ENCODE results near the gene OR2T6. TPM values are rescaled to one million over a fixed set of nuclear protein-coding genes. Genes with fewer than 3 reads are reported as not detected.

The OR2T6 gene, protein sequence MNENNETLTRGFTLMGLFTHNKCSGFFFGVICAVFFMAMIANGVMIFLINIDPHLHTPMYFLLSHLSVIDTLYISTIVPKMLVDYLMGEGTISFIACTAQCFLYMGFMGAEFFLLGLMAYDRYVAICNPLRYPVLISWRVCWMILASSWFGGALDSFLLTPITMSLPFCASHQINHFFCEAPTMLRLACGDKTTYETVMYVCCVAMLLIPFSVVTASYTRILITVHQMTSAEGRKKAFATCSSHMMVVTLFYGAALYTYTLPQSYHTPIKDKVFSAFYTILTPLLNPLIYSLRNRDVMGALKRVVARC
- polyA plus RNA-seq = not detected

DNA sequence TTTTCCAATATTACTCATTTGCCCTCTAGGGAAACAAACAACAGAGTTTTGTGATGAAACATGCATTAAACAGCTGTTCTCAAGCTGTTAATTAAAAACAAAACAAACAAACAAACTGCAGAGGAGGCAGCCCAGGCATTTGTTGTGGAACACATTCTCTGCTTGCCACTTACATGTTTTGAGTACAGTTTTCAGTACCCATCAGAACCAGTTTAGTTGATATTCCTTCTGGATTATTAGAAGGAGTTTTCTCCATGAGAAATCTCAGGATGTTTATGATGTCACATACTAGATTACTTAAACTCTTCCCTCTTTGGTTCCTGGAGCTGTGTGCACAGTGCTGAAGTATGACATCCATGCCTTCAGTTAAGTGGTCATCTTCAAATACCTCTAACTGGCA lies at the start of gene OR2T6:
OR2T6 (plus strand) TSS at position 301 of the 400 bp plus-strand sequence. CDS start 11,863 bp downstream, outside the sequence.
- no peak within 1 kb of the TSS for H3K27ac ChIP-seq (ENCODE audit: low read depth, low read length)

DNA sequence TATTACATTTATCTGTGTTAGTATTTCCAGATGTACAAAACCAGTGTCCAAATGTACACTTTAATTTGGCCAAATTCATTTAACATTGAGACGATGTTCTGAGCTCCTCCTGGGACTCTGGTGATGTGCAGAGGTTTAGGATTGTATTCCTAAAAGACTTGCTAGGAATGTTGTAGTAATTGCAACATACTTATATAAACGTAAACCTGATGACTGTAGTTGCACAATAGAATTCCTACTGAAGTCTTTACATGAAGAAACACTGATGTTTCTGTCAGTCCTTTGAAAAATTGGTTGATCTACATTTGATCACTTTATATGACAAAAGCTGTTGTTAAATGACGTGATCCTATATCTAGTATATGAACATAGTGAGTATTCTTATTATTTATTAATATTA lies 32.1 kb upstream of the OR2T6 start:
- WGBS, 3 donors = 29 to 53% (median 46%) methylated on average over 3 of the region's 3 CpGs
- H3K27ac ChIP-seq (ENCODE audit: low read depth, low read length) = no peak overlapping the region

DNA sequence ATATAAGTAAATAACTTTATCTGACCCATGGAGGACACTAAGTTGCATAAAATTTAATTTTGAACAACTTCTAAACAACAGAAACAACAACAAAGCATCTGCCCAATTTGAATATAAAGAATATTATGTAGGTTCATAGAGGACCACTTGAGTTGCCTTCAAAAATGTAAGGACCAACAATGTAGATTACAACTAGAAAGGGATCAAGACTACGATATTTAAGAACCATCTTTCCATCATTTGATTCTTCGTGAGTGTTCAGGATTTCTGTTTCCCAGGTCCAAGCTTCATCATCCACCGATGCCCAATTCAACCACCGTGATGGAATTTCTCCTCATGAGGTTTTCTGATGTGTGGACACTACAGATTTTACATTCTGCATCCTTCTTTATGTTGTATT lies 27.1 kb upstream of the OR2T6 start, which contains the start of gene OR14C36:
OR14C36 (plus strand) TSS at position 301 of the 400 bp plus-strand sequence; CDS start at position 301, 0 bp downstream.
- no peak within 1 kb of the TSS for H3K27ac ChIP-seq (ENCODE audit: low read depth, low read length)
- 55 to 73% (median 69%) methylated on average over 4 of the region's 4 CpGs for WGBS, 3 donors

DNA sequence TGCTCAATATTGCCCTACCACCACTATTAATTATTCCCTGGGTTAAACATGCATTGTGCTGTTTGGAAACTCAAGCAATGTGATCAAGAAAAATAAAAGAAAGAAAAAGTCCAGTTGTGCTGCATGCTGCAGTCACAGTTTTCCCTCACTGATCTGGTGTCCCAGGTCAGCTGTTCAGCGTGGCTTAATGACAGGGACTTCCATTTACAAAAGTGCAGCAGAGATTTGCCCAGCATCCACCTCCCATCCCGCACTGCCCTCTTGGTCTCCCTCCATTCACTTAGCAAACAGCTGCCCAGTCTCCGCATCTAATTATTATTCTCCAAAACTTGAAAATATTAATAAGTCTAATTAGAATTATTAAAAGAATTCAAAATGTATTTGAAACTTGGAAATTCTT lies 16.1 kb upstream of the OR2T6 start:
- no peak overlapping the region for H3K27ac ChIP-seq (ENCODE audit: low read depth, low read length)
- WGBS, 3 donors = 74 to 77% (median 77%) methylated on average over 3 of the region's 3 CpGs

DNA sequence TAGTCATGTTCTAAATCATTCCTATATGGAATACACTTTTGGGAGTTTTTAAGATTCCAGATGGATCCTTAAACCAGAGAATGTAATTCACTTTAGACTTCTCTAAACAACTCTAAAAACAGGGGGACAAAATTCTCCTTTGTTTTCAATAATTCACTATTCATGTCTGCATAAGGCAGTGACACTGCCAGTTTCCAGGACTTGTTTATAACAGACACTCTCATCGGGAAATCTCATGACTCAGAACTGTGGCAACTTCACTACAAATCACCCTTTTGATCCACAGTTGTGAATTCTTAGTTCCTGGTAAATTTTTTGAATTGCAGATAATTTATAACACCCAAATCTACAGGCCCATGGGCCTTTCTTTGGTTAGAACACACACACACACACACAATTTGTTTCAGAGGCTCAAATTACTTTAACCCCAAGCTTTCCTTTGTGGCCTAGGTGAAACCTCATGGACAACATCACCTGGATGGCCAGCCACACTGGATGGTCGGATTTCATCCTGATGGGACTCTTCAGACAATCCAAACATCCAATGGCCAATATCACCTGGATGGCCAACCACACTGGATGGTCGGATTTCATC lies 14.3 kb upstream of the OR2T6 start, which contains the start of gene OR2T4:
OR2T4 (plus strand) TSS at position 545 of the 595 bp plus-strand sequence; CDS start at position 545, 0 bp downstream.
- 27 to 65% (median 52%) methylated on average over 3 of the region's 3 CpGs for WGBS, 3 donors
- no peak within 1 kb of the TSS for H3K27ac ChIP-seq (ENCODE audit: low read depth, low read length)

DNA sequence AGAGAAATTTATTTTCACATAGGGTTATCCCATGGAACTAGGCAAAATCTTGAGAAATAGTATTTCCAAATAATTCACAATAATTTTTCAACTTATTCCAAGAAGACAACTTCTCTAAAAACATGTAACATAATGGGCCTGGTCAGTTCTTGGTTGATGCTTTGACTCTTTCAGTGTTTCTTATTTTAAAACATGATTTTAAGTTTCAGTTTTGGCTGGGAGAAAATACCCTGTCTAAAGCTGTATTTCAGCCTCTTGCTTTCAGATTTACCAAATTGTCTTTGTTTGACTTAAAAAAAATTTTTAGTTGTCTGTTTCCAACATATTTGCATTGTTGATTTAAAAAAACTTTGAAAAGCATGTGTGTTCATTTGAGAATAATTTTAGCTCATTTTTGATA lies 8.9 kb upstream of the OR2T6 start:
- no peak overlapping the region for H3K27ac ChIP-seq (ENCODE audit: low read depth, low read length)

DNA sequence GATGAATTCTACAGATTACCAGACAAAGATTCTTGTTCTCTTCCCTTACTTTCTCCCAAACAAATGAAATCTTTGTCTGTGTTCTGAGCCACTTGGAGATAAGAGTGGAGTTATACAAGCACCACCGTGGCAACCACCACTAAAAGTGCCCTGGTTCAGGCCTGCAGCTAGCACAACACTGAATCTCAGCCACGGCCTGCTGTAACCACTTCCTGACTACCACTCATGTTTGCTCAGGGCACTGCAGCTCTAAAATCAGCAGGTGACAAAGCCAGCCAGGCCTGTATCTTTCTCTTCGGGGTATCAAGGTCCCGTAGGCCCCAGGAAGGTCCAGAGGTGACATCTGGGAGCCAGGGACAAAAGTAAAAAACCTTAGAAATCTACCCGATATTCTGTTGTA lies 3.2 kb upstream of the OR2T6 start:
- 53 to 56% (median 55%) methylated on average over 5 of the region's 5 CpGs for WGBS, 3 donors
- H3K27ac ChIP-seq (ENCODE audit: low read depth, low read length) = no peak overlapping the region

DNA sequence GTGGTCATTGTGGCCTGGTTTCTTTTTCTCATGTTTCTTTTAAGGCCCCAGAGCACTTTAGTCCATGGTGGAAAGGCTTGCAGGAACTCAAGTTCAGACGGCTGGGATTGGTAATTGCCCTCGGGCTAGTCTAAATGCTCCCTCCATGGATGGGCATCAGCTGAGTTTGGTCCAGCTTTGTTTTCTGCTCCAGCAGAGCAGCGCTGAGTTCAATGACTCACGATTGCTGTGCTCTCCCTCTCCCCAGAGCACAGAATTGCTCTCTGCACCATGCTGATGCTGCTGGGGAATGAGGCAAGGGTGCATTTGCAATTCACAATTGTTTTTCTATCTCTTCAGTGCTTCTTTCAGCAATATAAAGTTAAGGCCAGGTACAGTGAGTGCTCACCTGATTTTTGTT lies 1.8 kb upstream of the OR2T6 start:
- WGBS, 3 donors = 71 to 81% (median 74%) methylated on average over 4 of the region's 4 CpGs
- H3K27ac ChIP-seq (ENCODE audit: low read depth, low read length) = no peak overlapping the region

DNA sequence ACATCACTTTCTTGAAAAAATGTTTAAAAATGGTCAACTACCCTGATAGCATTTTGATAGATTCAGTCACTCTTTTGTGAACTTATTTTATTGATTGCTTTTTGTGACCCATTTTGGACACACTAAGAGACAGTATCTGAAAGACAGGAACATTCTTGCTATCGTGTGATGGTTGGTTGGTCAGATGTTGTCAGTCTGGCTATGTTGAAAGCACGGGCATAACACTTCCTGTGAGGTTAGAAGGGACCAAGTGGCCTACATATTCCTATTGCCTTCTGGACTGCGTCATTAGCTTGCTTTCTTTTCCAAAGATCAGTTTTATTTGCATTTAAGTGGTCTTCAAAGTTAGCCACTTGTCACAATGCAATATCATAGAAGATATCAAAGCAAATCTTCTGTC lies 1.4 kb downstream of the OR2T6 start:
- WGBS, 3 donors = 42 to 51% (median 49%) methylated on average over 3 of the region's 3 CpGs
- H3K27ac ChIP-seq (ENCODE audit: low read depth, low read length) = no peak overlapping the region

DNA sequence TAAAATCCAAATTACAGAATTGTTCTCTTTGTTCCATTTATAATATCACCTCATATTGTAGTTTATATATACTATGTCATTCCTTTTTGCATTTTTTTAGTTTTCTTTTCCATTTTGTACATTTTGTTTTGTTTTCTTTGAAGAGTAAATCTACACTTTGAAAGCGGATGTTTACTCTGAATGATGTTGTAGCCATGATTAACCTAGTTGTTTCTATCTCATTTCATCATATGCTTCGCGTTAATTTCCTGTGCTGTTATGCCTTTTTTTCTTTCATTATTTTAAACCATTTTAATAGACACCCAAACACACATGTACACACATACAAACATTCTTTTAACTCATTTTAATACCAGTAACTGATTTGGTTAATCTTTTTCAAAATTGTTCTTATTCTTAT lies 5.3 kb downstream of the OR2T6 start:
- no peak overlapping the region for H3K27ac ChIP-seq (ENCODE audit: low read depth, low read length)
- WGBS, 3 donors = 82 to 91% (median 87%) methylated on average over 3 of the region's 3 CpGs

DNA sequence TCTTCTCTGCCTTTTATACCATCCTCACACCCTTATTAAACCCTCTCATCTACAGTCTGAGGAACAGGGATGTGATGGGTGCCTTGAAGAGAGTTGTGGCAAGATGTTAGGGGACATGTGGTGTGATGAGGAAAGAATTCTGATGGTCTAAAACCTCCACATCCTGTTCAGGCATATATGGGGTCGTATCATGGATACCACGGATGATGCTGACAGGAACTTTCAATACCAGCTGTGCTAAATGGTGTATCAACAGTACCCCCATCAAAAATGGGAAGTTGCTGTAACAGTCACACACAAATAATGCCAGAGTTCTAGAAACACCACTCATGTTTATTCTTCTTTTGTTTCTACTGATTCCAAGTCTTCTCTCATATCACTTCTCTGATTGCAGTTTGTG lies 12.9 kb downstream of the OR2T6 start:
- no peak overlapping the region for H3K27ac ChIP-seq (ENCODE audit: low read depth, low read length)
- 39 to 45% (median 41%) methylated on average over 2 of the region's 2 CpGs for WGBS, 3 donors

DNA sequence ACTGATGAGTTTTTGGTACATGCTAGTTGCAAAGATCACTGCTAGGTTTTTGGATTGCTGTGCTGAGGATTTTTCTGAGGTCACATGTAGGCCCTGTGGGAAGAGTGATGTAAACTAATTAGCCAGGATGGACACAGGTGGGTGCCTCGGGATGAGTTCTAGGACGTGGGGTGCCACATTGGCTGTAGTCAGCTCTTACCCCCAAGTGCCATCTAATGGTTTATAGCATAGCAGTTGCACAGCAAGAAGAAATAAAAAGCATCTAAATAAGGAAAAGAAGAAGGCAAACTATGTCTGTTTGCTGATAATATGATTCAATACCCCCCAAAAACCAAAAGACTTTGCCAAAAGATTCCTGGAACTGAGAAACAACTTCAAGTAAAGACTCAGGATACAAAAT lies 17.5 kb downstream of the OR2T6 start:
- 45 to 64% (median 56%) methylated on average over 2 of the region's 2 CpGs for WGBS, 3 donors
- H3K27ac ChIP-seq (ENCODE audit: low read depth, low read length) = no peak overlapping the region

DNA sequence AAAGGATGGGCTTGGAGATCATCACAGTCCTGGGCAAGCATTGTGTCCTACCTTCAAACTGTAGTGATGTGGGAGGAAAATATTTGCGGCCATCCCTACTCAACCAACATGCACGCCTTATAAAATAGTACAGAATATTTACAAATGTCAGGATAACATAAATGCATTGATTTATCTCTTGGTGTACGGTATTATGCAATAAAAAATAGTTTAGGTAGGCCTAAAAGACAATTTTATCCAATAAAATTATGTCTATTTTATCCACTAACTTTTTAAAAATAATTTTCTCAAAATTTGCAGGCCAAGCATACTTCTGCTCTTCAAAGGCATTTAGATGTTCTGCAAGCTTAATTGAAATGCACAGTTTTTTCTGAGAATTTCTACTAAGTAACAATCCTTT lies 27.2 kb downstream of the OR2T6 start, which contains the start of gene OR2T1:
OR2T1 (plus strand) TSS at position 301 of the 400 bp plus-strand sequence. CDS start 3,100 bp downstream, outside the sequence.
- no peak within 1 kb of the TSS for H3K27ac ChIP-seq (ENCODE audit: low read depth, low read length)
- WGBS, 3 donors = 64 to 79% (median 75%) methylated on average over 3 of the region's 3 CpGs

DNA sequence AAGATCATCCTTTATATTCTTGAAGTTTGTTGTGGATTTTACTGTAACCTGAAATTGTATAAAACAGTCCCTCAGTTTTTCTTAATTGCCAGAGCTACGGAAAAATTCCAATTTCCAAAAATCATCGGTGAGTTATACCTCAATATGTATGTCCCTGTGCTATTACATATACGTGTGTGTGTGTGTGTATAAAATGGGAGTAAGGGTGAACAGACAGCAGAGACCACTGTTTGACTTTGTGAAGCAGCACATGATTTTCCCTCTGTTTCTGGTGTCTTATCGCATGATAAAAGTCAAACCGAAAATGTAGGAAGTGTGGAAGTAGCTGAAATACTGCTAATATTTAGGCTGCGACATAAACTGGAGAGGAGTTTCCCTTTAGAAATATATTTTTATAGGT lies 28.5 kb downstream of the OR2T6 start:
- no peak overlapping the region for H3K27ac ChIP-seq (ENCODE audit: low read depth, low read length)
- WGBS, 3 donors = 84 to 89% (median 86%) methylated on average over 6 of the region's 6 CpGs

DNA sequence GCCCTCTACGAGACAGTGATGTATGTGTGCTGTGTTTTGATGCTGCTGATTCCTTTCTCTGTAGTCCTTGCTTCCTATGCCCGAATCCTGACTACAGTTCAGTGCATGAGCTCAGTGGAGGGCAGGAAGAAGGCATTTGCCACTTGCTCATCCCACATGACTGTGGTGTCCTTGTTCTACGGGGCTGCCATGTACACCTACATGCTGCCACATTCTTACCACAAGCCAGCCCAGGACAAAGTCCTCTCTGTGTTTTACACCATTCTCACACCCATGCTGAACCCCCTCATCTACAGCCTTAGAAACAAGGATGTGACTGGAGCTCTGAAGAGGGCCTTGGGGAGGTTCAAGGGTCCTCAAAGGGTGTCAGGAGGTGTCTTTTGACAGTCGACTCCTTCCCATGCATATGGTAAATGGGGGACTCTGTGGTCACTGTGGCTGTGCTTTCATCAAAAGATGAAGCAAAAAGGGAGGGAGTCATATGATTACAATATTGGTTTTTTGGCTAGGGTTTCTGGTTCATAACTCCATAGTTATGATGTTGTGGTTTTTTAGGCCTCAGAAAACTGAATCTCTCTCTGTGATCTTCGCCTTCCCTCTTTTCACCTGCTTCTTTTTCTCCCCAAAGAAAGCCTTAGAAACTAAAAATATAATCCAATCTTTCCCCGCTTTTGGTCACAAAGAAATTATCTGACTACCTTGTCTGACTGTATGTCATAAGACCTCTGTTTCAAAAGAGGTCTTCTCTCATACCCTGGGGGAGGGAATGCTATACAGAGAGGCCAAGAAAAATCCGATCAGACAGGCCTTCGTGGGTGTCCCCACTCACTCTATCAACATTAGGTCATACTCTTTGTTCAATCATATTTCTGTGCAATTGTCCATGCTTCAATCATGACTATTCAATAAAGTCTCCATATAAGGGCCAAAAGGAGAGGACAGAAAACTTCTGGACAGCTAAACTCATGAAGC lies 31.5 kb downstream of the OR2T6 start:
- H3K27ac ChIP-seq (ENCODE audit: low read depth, low read length) = no peak overlapping the region
- 62 to 73% (median 69%) methylated on average over 8 of the region's 8 CpGs for WGBS, 3 donors

DNA sequence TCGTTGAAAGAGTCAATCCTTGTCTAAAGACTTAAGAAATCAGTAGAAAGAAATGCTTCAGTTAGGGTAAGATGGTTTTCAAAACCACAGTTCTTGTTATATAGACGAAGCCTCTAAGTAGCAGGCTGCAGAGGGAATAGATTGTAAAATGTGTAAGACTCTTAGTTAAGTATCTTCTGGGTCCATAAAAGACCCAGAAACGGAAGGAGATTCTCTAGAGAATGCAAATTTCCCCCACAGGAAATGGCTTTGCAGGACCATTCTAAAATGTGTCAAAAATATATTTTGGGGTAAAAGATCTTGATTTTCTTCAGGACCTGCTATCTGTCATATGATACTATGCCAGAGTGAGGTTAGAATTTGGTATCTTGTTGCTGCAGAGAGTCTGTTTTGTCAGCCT lies 40.7 kb downstream of the OR2T6 start:
- 50 to 53% (median 51%) methylated on average over 3 of the region's 3 CpGs for WGBS, 3 donors
- no peak overlapping the region for H3K27ac ChIP-seq (ENCODE audit: low read depth, low read length)

DNA sequence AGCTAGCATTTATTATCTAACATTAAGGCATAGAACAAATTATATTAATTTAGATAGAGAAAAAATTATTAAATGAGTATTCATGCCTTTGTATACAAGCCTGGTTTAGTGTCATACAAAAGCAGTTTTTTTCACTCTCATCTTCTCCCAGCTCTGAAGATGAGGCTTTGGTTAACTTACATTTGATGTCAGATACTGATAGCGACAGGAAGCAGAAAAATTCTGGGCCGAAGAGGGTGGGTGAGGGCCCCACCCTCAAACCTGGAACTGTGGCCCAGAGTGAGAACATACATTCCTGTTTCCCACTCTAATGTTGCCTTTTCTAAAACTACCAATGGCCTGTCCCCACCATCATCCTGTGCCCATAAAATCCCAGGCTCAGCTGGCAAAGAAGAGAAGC lies 42.3 kb downstream of the OR2T6 start:
- WGBS, 3 donors = 55 to 69% (median 61%) methylated on average over 2 of the region's 2 CpGs
- H3K27ac ChIP-seq (ENCODE audit: low read depth, low read length) = no peak overlapping the region

DNA sequence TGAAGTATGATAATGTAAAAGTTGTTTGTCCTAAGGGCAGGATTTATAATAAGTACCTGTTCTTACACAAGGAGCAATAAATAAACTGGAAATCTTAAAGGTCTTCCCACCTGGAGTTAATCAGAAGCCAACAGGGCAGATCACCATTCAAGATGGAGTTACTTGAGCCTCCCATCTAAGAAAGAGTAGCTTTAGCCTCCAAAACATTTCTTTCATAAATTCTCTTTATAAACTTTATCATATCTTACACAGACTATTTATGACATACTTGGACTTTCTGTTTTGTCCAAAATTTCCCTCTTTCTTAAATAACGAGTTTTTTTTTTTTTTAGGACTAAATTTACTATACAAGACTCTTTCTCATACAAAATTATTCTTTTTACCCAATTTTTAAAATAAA lies 45.8 kb downstream of the OR2T6 start:
- 14 to 24% (median 18%) methylated on average over 1 of the region's 1 CpG for WGBS, 3 donors
- H3K27ac ChIP-seq (ENCODE audit: low read depth, low read length) = no peak overlapping the region

Data from adipose tissue (tissue), 3 donors.